Heart left ventricle (tissue), 13 donors: ENCODE measurements around the gene KIAA2012.

ENCODE experiments used
- POLR2A ChIP-seq, 2 donors: fragments of 450-650 bp; IDR thresholded peaks; one replicate each; pipeline ENCODE4 v1.6.1; 2017; ENCODE audit warnings: antibody characterized with exemption in 2 of 2, mild to moderate bottlenecking in 2 of 2, moderate library complexity in 2 of 2
- TF ChIP-seq, protein P1 (sequence below), 12 donors: fragments of 200-600 bp; sonication (generic) in 4 of 12; IDR thresholded peaks; one replicate each; pipeline versions ENCODE4 v1.5.0 to v1.8.0; 2018 to 2022; ENCODE audit warnings: antibody characterized with exemption in 12 of 12, mild to moderate bottlenecking in 5 of 12
- donor health status: ischemic (EF 13 %, LVEDD 7.1; RV severe dilation, severe dysfunction).
- donor health status: DM: no; HTN: yes; CAD: no.
- donor health status: DM: no; HTN: no; CAD: no.
- donor health status: ischemic (EF 25% LVEDD 6.9; RV normal size, moderate dysfunction).
- donor health status: ischemic (EF 25% LVEDD 5.7; RV mildly dilated, moderate dysfunction).
- donor health status: ischemic (EF 35%, LVEDD 5.7; RV mildly dilated, moderate dysfunction).
- donor health status: nonischemic (EF 11% LVEDD 7.7; RV severe dilation, severe dysfunction).
- donor health status: DM: yes; HTN: yes; CAD: no.
- donor health status: PGD.
- donor health status: ischemic (EF 29% LVEDD 5.4; RV normal size, mild dysfunction).
- donor health status: nonischemic (EF 23%, LVEDD 6.1; RV moderate dilation, normal function).

DNA sequence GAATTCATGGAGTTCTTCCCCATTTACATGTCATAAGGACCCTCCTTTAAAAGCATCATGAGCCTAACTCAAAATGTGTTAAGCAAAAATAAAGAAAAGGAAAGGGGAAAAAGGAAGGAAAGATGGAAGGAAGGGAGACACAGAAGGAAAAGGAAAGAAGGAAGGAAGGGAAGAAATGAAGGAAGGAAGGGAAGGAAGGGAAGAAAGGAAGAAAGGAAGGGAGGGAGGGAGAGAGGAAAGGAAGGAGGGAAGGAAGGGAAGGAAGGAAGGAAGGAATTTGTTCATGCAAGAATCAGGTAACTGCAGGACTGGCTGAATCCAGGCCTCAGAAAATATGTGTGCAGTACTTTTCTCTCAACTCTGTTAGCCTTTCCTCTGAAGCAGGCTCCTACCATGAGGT is 32.0 kb downstream of the KIAA2012 start:
- TF ChIP-seq POLR2A (IDR thresholded peaks at IDR 0.05), result no peak
- TF ChIP-seq, protein P1, sequence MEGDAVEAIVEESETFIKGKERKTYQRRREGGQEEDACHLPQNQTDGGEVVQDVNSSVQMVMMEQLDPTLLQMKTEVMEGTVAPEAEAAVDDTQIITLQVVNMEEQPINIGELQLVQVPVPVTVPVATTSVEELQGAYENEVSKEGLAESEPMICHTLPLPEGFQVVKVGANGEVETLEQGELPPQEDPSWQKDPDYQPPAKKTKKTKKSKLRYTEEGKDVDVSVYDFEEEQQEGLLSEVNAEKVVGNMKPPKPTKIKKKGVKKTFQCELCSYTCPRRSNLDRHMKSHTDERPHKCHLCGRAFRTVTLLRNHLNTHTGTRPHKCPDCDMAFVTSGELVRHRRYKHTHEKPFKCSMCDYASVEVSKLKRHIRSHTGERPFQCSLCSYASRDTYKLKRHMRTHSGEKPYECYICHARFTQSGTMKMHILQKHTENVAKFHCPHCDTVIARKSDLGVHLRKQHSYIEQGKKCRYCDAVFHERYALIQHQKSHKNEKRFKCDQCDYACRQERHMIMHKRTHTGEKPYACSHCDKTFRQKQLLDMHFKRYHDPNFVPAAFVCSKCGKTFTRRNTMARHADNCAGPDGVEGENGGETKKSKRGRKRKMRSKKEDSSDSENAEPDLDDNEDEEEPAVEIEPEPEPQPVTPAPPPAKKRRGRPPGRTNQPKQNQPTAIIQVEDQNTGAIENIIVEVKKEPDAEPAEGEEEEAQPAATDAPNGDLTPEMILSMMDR (IDR thresholded peaks at IDR 0.05), result no peak
